ENCODE results near the gene SHROOM3. TPM values are rescaled to one million over a fixed set of nuclear protein-coding genes. Genes with fewer than 3 reads are reported as not detected.

SHROOM3 gene
- total and polyA plus RNA-seq, 2 of the 13 experiments (the other 11 are each of a cell fraction or from before 2014, with no cell fraction given), result 0.01 TPM; not detected in 1

DNA sequence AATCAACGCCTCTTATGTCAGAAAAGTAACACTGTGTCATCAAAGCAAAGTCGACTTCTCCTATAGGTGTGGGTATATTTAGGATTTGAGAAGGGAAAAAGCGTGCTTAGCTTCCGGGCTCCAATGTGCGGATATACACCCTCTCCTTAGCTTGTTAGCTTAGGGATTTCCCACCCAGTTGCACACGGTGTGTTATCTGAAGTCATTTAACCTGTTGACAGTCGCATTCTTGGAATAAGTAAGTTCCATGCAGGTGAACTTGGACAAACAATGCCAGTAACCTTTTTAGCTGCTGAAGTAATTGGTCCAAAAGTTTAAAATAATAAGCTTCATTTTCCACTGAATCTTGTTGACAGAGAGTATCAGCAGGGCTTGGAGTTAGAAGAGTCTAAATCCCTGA lies 113.7 kb downstream of the SHROOM3 start:
- POLR2A ChIA-PET, result no interaction called here
- H3K9ac ChIP-seq (ENCODE audit: insufficient read depth, low read depth, low read length), result no peak overlapping the region
- H3K9me3 ChIP-seq (ENCODE audit: low read length), result no peaks in the 10 kb centered on the region
- 14% methylated on average over 7 of the region's 7 CpGs for WGBS (ENCODE audit: low lambda C conversion rate)
- H3K27ac ChIP-seq (ENCODE audit: extremely low read length, insufficient read depth, low read length), result no peak overlapping the region
- no TSS peak for BruUV-seq (replicated peaks)
- CTCF ChIA-PET (ENCODE audit: low intra/inter-chr PET ratio, low total read pairs), result no interaction called here
- intact Hi-C loops (cut with micrococcal nuclease; ENCODE audit: unreplicated experiment), result no loop called here
- no peaks in the 10 kb centered on the region for H3K27me3 ChIP-seq (ENCODE audit: control insufficient read depth in 1 of 2, insufficient read depth in 2 of 2, low read length in 2 of 2)
- H2AFZ ChIP-seq (ENCODE audit: low read length), result no peak overlapping the region
- H3K4me1 ChIP-seq (ENCODE audit: insufficient read depth, low read length), result no peaks in the 10 kb centered on the region
- DNase-seq (ENCODE audit: low spot score), result no peak
- ATAC-seq, result no peak
- no peak overlapping the region for H3K4me3 ChIP-seq (replicated peaks in 1 of 3; ENCODE audit: insufficient read depth in 1 of 3, low read depth in 2 of 3, low read length in 3 of 3)
- H4K20me1 ChIP-seq (ENCODE audit: insufficient read depth, low read length), result no peaks in the 10 kb centered on the region
- H3K79me2 ChIP-seq (ENCODE audit: insufficient read depth, low read length), result no peaks in the 10 kb centered on the region
- no peaks in the 10 kb centered on the region for H3K36me3 ChIP-seq (replicated peaks in 1 of 2; ENCODE audit: control insufficient read depth in 1 of 2, insufficient read depth in 2 of 2, low read length in 2 of 2)
- no peak for TF ChIP-seq ZNF557 (CRISPR knock-in tag; IDR thresholded peaks at IDR 0.05)
- no peak for TF ChIP-seq XBP1 (CRISPR knock-in tag; IDR thresholded peaks at IDR 0.05)
- no peak for TF ChIP-seq ZNF180 (CRISPR knock-in tag; IDR thresholded peaks at IDR 0.05; ENCODE audit: borderline replicate concordance, low read depth)
- no peak for TF ChIP-seq ATF7-NPFF (CRISPR knock-in tag; IDR thresholded peaks at IDR 0.05; ENCODE audit: low read depth)
- TF ChIP-seq SMC3 (IDR thresholded peaks at IDR 0.05; ENCODE audit: low read length), result no peak
- TF ChIP-seq SYNCRIP (IDR thresholded peaks at IDR 0.05; ENCODE audit: insufficient read depth, low read depth, low read length), result no peak
- TF ChIP-seq, protein P1, sequence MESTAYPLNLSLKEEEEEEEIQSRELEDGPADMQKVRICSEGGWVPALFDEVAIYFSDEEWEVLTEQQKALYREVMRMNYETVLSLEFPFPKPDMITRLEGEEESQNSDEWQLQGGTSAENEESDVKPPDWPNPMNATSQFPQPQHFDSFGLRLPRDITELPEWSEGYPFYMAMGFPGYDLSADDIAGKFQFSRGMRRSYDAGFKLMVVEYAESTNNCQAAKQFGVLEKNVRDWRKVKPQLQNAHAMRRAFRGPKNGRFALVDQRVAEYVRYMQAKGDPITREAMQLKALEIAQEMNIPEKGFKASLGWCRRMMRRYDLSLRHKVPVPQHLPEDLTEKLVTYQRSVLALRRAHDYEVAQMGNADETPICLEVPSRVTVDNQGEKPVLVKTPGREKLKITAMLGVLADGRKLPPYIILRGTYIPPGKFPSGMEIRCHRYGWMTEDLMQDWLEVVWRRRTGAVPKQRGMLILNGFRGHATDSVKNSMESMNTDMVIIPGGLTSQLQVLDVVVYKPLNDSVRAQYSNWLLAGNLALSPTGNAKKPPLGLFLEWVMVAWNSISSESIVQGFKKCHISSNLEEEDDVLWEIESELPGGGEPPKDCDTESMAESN (CRISPR knock-in tag; conservative IDR thresholded peaks at IDR 0.05), result no peak
- no peak for TF ChIP-seq CEBPB (IDR thresholded peaks at IDR 0.05; ENCODE audit: borderline replicate concordance, low read depth, low read length)
- TF ChIP-seq, protein P2, sequence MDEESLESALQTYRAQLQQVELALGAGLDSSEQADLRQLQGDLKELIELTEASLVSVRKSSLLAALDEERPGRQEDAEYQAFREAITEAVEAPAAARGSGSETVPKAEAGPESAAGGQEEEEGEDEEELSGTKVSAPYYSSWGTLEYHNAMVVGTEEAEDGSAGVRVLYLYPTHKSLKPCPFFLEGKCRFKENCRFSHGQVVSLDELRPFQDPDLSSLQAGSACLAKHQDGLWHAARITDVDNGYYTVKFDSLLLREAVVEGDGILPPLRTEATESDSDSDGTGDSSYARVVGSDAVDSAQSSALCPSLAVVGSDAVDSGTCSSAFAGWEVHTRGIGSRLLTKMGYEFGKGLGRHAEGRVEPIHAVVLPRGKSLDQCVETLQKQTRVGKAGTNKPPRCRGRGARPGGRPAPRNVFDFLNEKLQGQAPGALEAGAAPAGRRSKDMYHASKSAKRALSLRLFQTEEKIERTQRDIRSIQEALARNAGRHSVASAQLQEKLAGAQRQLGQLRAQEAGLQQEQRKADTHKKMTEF (CRISPR knock-in tag; IDR thresholded peaks at IDR 0.05), result no peak
- no peak for TF ChIP-seq RAD51 (IDR thresholded peaks at IDR 0.05; ENCODE audit: borderline replicate concordance)
- no peak for TF ChIP-seq KAT2B (IDR thresholded peaks at IDR 0.05; ENCODE audit: borderline replicate concordance, low read depth, low read length)
- no peak for TF ChIP-seq SRSF4 (IDR thresholded peaks at IDR 0.05; ENCODE audit: low read depth, low read length, poor library complexity, severe bottlenecking)
- no peak for TF ChIP-seq FOXA3 (CRISPR knock-in tag; IDR thresholded peaks at IDR 0.05)
- no peak for FAIRE-seq
- no peak overlapping the region for H3K4me2 ChIP-seq (ENCODE audit: low read depth, low read length)
- in situ Hi-C loops (cut with HindIII; ENCODE audit: extremely low pct_ligation_motif_present, low pct_unique_long_range_greater_than_20kb), result no loop called here

Measured in HepG2 (cell line).